Ishikawa (cell line): ENCODE measurements around the gene SPRY2.

Source experiments
- CREB1 ChIP-seq: IDR thresholded peaks from 2 replicates; pipeline ENCODE4 v1.6.1; 2012; ENCODE audit warnings: low read depth
- EGR1 ChIP-seq: IDR thresholded peaks from 2 replicates; pipeline ENCODE4 v1.6.1; 2012
- EP300 ChIP-seq: IDR thresholded peaks from 2 replicates; pipeline ENCODE4 v1.6.1; 2012; ENCODE audit warnings: borderline replicate concordance
- FOXM1 ChIP-seq: IDR thresholded peaks from 2 replicates; pipeline ENCODE4 v1.6.1; 2012; ENCODE audit warnings: low read depth, borderline replicate concordance
- NFIC ChIP-seq: IDR thresholded peaks from 2 replicates; pipeline ENCODE4 v1.6.1; 2012
- RAD21 ChIP-seq: IDR thresholded peaks from 2 replicates; pipeline ENCODE4 v1.6.1; 2012; ENCODE audit warnings: low read depth
- TAF1 ChIP-seq: IDR thresholded peaks from 2 replicates; pipeline ENCODE4 v1.6.1; 2012; ENCODE audit warnings: low read depth, mild to moderate bottlenecking
- TCF12 ChIP-seq: IDR thresholded peaks from 2 replicates; pipeline ENCODE4 v1.6.1; 2012; ENCODE audit warnings: low read depth
- TEAD4 ChIP-seq: IDR thresholded peaks from 2 replicates; pipeline ENCODE4 v1.6.1; 2012
- YY1 ChIP-seq: IDR thresholded peaks from 2 replicates; pipeline ENCODE4 v1.6.1; 2012; ENCODE audit warnings: low read depth
- ZBTB7A ChIP-seq: IDR thresholded peaks from 2 replicates; pipeline ENCODE4 v1.6.1; 2012; ENCODE audit warnings: low read depth
- TF ChIP-seq, protein P1 (sequence below): IDR thresholded peaks from 2 replicates; pipeline ENCODE4 v1.6.1; 2012; ENCODE audit warnings: low read depth, mild to moderate bottlenecking
- TF ChIP-seq, protein P2 (sequence below): IDR thresholded peaks from 2 replicates; pipeline ENCODE4 v1.6.1; 2012
- TF ChIP-seq, protein P3 (sequence below): IDR thresholded peaks from 2 replicates; pipeline ENCODE4 v1.6.1; 2012

Gene SPRY2

DNA sequence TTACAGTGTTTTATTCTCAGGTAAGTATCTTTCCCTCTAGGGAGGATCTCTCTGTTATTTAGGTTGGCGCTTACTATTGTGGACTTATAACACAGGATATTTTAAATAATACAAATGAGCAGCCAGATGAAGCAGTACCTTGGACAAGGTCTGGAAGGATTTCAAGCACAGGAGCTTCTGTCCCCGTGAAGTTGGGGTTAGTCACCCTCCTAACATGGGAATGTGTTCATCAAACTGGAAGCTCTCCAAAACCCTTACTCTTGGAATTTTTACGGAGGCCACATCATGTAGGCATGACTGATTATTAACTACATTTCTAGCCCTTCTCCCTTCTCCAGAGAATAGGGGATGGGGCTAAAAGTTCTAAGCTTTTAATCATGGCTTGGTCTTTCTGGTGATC is 38.3 kb upstream of the SPRY2 start:
- TF ChIP-seq, protein P1, sequence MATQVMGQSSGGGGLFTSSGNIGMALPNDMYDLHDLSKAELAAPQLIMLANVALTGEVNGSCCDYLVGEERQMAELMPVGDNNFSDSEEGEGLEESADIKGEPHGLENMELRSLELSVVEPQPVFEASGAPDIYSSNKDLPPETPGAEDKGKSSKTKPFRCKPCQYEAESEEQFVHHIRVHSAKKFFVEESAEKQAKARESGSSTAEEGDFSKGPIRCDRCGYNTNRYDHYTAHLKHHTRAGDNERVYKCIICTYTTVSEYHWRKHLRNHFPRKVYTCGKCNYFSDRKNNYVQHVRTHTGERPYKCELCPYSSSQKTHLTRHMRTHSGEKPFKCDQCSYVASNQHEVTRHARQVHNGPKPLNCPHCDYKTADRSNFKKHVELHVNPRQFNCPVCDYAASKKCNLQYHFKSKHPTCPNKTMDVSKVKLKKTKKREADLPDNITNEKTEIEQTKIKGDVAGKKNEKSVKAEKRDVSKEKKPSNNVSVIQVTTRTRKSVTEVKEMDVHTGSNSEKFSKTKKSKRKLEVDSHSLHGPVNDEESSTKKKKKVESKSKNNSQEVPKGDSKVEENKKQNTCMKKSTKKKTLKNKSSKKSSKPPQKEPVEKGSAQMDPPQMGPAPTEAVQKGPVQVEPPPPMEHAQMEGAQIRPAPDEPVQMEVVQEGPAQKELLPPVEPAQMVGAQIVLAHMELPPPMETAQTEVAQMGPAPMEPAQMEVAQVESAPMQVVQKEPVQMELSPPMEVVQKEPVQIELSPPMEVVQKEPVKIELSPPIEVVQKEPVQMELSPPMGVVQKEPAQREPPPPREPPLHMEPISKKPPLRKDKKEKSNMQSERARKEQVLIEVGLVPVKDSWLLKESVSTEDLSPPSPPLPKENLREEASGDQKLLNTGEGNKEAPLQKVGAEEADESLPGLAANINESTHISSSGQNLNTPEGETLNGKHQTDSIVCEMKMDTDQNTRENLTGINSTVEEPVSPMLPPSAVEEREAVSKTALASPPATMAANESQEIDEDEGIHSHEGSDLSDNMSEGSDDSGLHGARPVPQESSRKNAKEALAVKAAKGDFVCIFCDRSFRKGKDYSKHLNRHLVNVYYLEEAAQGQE: peak; percentile 72
- no peak for TF ChIP-seq CREB1
- no peak for TF ChIP-seq EGR1

DNA sequence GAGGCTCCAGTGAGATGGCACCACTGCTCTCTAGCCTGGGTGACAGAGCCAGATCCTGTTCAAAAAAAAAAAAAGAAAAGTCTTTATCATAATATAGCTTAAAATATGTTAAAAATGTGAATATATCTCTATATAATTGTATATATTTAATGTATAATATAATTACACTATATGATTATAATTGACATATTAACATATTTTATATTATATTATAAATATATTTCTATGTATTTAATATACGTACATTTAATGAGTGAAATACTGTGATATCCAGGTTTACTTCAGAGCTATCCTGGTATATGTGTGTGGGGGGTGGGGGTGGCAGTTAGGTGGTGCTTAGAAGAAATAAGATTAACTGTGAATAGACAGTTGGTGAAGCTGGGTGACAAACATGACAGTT is 35.6 kb upstream of the SPRY2 start:
- TF ChIP-seq FOXM1 (no peak), CREB1 (no peak), TEAD4 (no peak), RAD21 (no peak)
- TF ChIP-seq, protein P2, sequence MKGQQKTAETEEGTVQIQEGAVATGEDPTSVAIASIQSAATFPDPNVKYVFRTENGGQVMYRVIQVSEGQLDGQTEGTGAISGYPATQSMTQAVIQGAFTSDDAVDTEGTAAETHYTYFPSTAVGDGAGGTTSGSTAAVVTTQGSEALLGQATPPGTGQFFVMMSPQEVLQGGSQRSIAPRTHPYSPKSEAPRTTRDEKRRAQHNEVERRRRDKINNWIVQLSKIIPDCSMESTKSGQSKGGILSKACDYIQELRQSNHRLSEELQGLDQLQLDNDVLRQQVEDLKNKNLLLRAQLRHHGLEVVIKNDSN: no peak

DNA sequence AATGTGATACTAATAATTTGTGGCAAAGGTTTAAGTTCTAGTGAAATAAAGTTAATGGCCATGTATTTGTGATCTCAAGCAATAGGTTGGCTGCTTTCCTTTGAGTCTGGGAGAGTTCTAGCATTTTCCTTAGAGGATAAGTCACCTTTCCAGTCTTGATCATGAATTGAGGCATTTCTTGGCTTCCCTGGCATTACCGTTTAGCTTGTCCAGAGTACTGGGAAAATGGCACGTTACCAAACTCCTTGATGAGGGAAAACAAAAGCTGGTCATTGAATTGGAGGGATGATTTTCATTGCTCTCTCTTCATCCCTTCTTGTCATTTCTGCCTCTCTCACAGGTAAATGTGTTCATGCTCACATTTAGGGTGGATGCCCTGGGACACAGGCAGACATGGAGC is 34.0 kb upstream of the SPRY2 start:
- no peak for TF ChIP-seq ZBTB7A

DNA sequence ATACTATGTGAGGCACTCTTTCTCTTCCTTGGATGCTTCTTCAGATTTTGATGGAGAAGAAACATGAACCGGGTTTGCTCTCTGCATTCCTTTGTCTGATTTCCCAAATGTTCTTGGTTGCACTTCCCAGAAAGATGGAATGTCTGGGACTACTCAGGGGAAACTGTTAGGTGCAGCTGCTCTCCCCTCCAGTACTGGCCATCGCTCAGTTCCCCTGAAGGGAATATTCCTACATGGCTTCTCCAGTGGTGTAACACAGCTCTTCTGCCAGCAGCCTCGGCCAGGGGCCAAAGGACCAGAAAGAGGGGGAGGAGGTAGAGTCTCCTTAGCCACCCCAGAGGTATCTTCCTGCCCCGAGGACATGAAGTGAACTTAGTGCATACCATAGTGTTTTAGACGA is 33.5 kb upstream of the SPRY2 start:
- no peak for TF ChIP-seq TEAD4
- TF ChIP-seq TAF1: no peak
- no peak for TF ChIP-seq TCF12
- TF ChIP-seq YY1: no peak
- TF ChIP-seq, protein P3, sequence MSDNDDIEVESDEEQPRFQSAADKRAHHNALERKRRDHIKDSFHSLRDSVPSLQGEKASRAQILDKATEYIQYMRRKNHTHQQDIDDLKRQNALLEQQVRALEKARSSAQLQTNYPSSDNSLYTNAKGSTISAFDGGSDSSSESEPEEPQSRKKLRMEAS: no peak
- TF ChIP-seq NFIC: no peak
- no peak for TF ChIP-seq CREB1
- TF ChIP-seq RAD21: no peak
- TF ChIP-seq EP300: no peak

DNA sequence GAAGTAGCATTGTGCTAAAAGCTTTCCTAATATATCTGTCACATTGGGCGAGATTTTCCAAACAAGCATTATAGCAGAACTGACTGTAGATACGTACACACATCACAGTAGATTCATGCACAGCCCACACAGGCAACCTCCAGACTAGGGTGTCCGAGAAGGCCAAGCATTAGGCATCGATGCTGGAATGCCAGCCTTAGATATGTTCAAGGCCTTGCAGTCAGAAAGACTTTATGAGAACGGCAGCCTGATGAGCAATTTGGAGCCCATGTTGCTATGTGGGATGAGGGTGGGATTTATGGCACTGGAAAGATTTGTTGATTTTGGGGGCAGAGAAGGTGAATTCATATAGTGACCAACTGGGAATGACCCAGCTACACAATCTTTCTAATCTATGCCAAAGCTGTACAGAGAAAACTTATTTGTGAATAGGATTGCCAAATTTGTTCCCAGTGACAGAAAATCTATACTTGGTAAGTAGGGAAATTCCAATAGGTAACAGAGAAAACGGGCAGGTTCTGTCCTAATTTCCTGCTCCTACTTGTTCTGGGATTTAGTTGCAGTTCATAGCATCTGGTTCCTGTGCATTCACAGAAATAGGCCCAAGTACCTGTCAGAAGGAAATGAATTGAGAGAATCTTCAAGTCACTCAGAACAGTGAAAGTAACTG is 31.0 kb upstream of the SPRY2 start:
- TF ChIP-seq TCF12: no peak
- TF ChIP-seq TEAD4: no peak
- no peak for TF ChIP-seq EP300
- TF ChIP-seq YY1: no peak
- no peak for TF ChIP-seq RAD21
- TF ChIP-seq, protein P2: no peak
- TF ChIP-seq ZBTB7A: no peak
- no peak for TF ChIP-seq CREB1
- TF ChIP-seq, protein P1: no peak
- TF ChIP-seq, protein P3: no peak
- no peak for TF ChIP-seq FOXM1
- TF ChIP-seq TAF1: no peak

DNA sequence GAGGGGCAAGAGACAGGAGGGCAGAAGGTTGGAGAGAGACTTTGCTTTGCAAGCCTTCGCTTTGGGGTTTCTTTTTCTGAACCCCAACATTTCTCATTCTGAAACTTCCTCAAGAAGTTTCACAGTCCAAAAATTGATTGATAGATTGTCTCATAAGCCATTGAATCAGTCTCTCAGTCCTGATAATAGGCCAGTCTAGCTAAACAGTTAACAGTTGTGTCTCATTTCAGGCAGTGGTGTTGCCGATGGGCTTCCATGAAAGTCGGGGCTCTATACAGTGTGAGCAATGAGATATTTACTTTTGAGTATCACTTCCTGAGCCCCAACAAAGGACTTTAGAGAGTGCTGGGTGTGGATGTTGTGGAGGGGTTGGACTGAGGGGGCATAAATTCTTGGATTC is 26.5 kb upstream of the SPRY2 start:
- TF ChIP-seq NFIC: no peak

DNA sequence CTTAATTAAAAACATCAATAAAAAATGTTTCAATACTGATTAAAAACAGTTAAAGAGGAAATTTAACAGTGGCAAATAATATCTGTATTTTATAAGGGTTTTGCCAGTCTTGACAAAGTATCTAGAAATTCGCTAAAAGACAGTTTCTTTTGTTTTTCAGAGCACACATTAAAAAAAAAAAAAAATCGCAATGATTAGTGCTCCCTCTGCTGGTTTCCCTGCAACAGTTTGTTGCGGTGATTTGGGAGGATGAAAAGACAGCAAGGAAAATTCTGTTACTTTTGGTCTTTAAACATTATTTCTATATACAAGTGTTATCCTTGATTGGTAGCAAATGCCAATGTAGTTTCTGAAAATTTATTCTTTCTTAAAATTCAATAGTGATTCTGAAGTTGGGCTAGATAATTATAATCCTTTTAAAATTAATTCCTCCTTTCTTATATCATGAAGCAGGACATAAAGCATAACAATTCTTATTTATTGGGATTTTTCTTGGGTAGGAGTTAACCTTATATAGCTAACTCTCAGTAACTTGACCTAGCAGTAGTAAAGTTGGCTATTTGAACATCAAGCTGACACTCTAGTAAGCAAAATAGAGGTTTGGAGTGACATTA is 23.1 kb upstream of the SPRY2 start:
- TF ChIP-seq RAD21: peak; percentile 75
- TF ChIP-seq, protein P1: no peak
